ENCODE results near the gene KCNMB4.

DNA sequence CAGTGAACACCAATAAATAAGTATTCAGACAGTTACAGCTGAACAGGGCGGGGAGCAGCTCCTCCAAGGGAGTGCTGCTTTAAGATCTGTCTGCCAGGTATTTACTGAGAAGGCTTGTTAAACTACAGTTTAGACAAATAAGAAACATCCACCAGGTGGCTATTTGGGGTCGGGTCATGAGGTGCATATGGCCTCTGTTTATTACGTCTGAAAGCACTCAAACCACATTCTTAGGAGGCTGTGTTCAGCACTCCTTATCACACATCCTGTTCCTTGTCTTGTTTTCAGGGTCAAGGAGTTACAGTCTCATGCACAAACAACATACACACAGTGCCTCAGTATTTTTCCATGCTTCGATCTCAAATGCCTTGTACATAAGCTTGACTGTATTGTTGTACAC is 78.8 kb downstream of the KCNMB4 start:
- TF ChIP-seq ZFP3 (CRISPR knock-in tag; IDR thresholded peaks at IDR 0.05) (no peak), RARB (CRISPR knock-in tag; IDR thresholded peaks at IDR 0.05) (no peak), ARNTL (CRISPR knock-in tag; IDR thresholded peaks at IDR 0.05; ENCODE audit: borderline replicate concordance, low read depth) (no peak), OSR1 (CRISPR knock-in tag; IDR thresholded peaks at IDR 0.05) (no peak), PATZ1 (CRISPR knock-in tag; IDR thresholded peaks at IDR 0.05; ENCODE audit: borderline replicate concordance) (no peak)
- TF ChIP-seq, protein P1, sequence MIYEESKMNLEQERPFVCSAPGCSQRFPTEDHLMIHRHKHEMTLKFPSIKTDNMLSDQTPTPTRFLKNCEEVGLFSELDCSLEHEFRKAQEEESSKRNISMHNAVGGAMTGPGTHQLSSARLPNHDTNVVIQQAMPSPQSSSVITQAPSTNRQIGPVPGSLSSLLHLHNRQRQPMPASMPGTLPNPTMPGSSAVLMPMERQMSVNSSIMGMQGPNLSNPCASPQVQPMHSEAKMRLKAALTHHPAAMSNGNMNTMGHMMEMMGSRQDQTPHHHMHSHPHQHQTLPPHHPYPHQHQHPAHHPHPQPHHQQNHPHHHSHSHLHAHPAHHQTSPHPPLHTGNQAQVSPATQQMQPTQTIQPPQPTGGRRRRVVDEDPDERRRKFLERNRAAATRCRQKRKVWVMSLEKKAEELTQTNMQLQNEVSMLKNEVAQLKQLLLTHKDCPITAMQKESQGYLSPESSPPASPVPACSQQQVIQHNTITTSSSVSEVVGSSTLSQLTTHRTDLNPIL (CRISPR knock-in tag; IDR thresholded peaks at IDR 0.05; ENCODE audit: low read depth): no peak
- TF ChIP-seq, protein P2, sequence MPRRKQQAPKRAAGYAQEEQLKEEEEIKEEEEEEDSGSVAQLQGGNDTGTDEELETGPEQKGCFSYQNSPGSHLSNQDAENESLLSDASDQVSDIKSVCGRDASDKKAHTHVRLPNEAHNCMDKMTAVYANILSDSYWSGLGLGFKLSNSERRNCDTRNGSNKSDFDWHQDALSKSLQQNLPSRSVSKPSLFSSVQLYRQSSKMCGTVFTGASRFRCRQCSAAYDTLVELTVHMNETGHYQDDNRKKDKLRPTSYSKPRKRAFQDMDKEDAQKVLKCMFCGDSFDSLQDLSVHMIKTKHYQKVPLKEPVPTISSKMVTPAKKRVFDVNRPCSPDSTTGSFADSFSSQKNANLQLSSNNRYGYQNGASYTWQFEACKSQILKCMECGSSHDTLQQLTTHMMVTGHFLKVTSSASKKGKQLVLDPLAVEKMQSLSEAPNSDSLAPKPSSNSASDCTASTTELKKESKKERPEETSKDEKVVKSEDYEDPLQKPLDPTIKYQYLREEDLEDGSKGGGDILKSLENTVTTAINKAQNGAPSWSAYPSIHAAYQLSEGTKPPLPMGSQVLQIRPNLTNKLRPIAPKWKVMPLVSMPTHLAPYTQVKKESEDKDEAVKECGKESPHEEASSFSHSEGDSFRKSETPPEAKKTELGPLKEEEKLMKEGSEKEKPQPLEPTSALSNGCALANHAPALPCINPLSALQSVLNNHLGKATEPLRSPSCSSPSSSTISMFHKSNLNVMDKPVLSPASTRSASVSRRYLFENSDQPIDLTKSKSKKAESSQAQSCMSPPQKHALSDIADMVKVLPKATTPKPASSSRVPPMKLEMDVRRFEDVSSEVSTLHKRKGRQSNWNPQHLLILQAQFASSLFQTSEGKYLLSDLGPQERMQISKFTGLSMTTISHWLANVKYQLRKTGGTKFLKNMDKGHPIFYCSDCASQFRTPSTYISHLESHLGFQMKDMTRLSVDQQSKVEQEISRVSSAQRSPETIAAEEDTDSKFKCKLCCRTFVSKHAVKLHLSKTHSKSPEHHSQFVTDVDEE (CRISPR knock-in tag; IDR thresholded peaks at IDR 0.05): no peak
- TF ChIP-seq, protein P3, sequence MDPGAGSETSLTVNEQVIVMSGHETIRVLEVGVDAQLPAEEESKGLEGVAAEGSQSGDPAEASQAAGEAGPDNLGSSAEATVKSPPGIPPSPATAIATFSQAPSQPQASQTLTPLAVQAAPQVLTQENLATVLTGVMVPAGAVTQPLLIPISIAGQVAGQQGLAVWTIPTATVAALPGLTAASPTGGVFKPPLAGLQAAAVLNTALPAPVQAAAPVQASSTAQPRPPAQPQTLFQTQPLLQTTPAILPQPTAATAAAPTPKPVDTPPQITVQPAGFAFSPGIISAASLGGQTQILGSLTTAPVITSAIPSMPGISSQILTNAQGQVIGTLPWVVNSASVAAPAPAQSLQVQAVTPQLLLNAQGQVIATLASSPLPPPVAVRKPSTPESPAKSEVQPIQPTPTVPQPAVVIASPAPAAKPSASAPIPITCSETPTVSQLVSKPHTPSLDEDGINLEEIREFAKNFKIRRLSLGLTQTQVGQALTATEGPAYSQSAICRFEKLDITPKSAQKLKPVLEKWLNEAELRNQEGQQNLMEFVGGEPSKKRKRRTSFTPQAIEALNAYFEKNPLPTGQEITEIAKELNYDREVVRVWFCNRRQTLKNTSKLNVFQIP (CRISPR knock-in tag; IDR thresholded peaks at IDR 0.05; ENCODE audit: borderline replicate concordance, low read depth): no peak

All from SK-N-SH treated with all-trans-retinoic acid at 6 μM for 48 hours (cell line).